Common myeloid progenitor, CD34-positive (primary cell): ENCODE results near the gene ASXL2.
A peak's percentile ranks its signal among the peaks of the same experiment; 100 is the strongest.

Experiments used
- CTCF ChIA-PET: fragments of 350-600 bp; sonication (Branson Sonifier 250); formaldehyde crosslinking; loops from one replicate; lab custom pipeline; 2021; ENCODE audit warnings: antibody characterized with exemption; lab: Charles Lee
- POLR2A ChIA-PET: fragments of 350-600 bp; sonication (Branson Sonifier 250); formaldehyde crosslinking; loops from one replicate; lab custom pipeline; 2021; ENCODE audit warnings: antibody characterized with exemption; lab: Charles Lee
- DNase-seq, 3 donors: peaks; one replicate each; pipeline versions ENCODE4 v3.0.0 to v3.0.0-alpha.2; 2013
- H3K27ac ChIP-seq, 2 experiments: 1 replicate in 1 of 2; 2 replicates in 1 of 2; pipeline ENCODE4 v1.7.0; 2013; ENCODE audit warnings: inconsistent platforms in 2 of 2, low read length in 2 of 2, mild to moderate bottlenecking in 2 of 2, low read depth in 1 of 2, moderate library complexity in 1 of 2; ENCODE audit not compliant: severe bottlenecking in 2 of 2, insufficient read depth in 1 of 2, poor library complexity in 1 of 2
- H3K27me3 ChIP-seq, 5 experiments: replicated peaks in 2 of 5; 1 replicate in 3 of 5; 2 replicates in 2 of 5; pipeline versions ENCODE4 v1.6.1 to v1.7.0; 2013; ENCODE audit warnings: low read length in 4 of 5, mild to moderate bottlenecking in 2 of 5, moderate library complexity in 2 of 5, inconsistent platforms in 1 of 5; ENCODE audit not compliant: insufficient read depth in 5 of 5, control insufficient read depth in 4 of 5
- H3K36me3 ChIP-seq, 4 experiments: 1 replicate in 2 of 4; 2 replicates in 2 of 4; pipeline versions ENCODE4 v1.6.1 to v1.7.0; 2013; ENCODE audit warnings: low read length in 3 of 4, control low read depth in 1 of 4, mild to moderate bottlenecking in 1 of 4; ENCODE audit not compliant: control insufficient read depth in 4 of 4, insufficient read depth in 4 of 4
- H3K4me1 ChIP-seq, 4 experiments: 1 replicate in 3 of 4; 2 replicates in 1 of 4; pipeline versions ENCODE4 v1.6.1 to v1.7.1; 2013; ENCODE audit warnings: low read length in 3 of 4, mild to moderate bottlenecking in 3 of 4, control low read depth in 1 of 4, inconsistent platforms in 1 of 4, moderate library complexity in 1 of 4; ENCODE audit not compliant: control insufficient read depth in 4 of 4, insufficient read depth in 4 of 4; ENCODE audit errors: control extremely low read depth in 1 of 4
- H3K4me3 ChIP-seq, 7 experiments: 1 replicate in 4 of 7; 2 replicates in 3 of 7; pipeline versions ENCODE4 v1.5.1 to v1.7.0; 2013; ENCODE audit warnings: mild to moderate bottlenecking in 7 of 7, low read length in 6 of 7, moderate library complexity in 6 of 7, inconsistent platforms in 2 of 7, low read depth in 2 of 7, control low read depth in 1 of 7; ENCODE audit not compliant: insufficient read depth in 4 of 7, control insufficient read depth in 1 of 7; ENCODE audit errors: extremely low read depth in 1 of 7
- H3K9me3 ChIP-seq, 5 experiments: 1 replicate in 4 of 5; 2 replicates in 1 of 5; pipeline versions ENCODE4 v1.6.1 to v1.7.1; 2013; ENCODE audit warnings: low read length in 4 of 5, mild to moderate bottlenecking in 2 of 5, inconsistent platforms in 1 of 5, low read depth in 1 of 5, moderate library complexity in 1 of 5; ENCODE audit not compliant: control insufficient read depth in 4 of 5, insufficient read depth in 2 of 5; ENCODE audit errors: control extremely low read depth in 1 of 5
- WGBS: methylation state at CpG from one replicate; pipeline ENCODE4 v1.1.5; 2013; ENCODE audit not compliant: insufficient coverage; 5-methylcytosine and 5-hydroxymethylcytosine counted together

The ASXL2 gene

GRCh38 chr2:25724756-25725155 is 153.5 kb downstream of the ASXL2 start:
- Histone ChIP-seq H3K27me3 (no peaks in the 10 kb centered on the region), H3K4me3 (no peak overlapping the region), H3K9me3 (no peaks in the 10 kb centered on the region), H3K36me3 (no peaks in the 10 kb centered on the region), H3K4me1 (no peaks in the 10 kb centered on the region), H3K27ac (no peak overlapping the region)
- 97% methylated on average over 6 of the region's 6 CpGs for WGBS
- POLR2A ChIA-PET, result no interaction called here
- CTCF ChIA-PET, result no interaction called here
- no peak for DNase-seq

- no peak for DNase-seq
- H3K36me3 ChIP-seq, result no peaks in the 10 kb centered on the region
- H3K4me3 ChIP-seq, result no peak overlapping the region
Observed at GRCh38 chr2:25722224-25722623, 156.1 kb downstream of the ASXL2 start.

GRCh38 chr2:25720575-25720974 is 157.7 kb downstream of the ASXL2 start:
- 86% methylated on average over 1 of the region's 1 CpG for WGBS
- Histone ChIP-seq H3K27ac (no peak overlapping the region), H3K4me3 (no peak overlapping the region), H3K27me3 (no peaks in the 10 kb centered on the region), H3K36me3 (no peaks in the 10 kb centered on the region), H3K9me3 (no peaks in the 10 kb centered on the region), H3K4me1 (no peaks in the 10 kb centered on the region)
- no peak for DNase-seq
- CTCF ChIA-PET, result interaction anchor here (1.3 kb wide), 1 partner anchor 206 kb away, joined by 3 read pairs; no protein-coding TSS in a partner anchor
- POLR2A ChIA-PET, result no interaction called here

More at GRCh38 chr2:25722224-25722623, 156.1 kb downstream of the ASXL2 start:
- no peaks in the 10 kb centered on the region for H3K4me1 ChIP-seq
- CTCF ChIA-PET, result no interaction called here
- H3K27ac ChIP-seq, result no peak overlapping the region
- 100% methylated on average over 1 of the region's 3 CpGs for WGBS
- H3K27me3 ChIP-seq, result no peaks in the 10 kb centered on the region
- H3K9me3 ChIP-seq, result no peaks in the 10 kb centered on the region
- POLR2A ChIA-PET, result no interaction called here

GRCh38 chr2:25714740-25715139 is 163.5 kb downstream of the ASXL2 start:
- no peaks in the 10 kb centered on the region for H3K36me3 ChIP-seq
- H3K27me3 ChIP-seq, result no peaks in the 10 kb centered on the region
- POLR2A ChIA-PET, result interaction anchor here (0.7 kb wide), 1 partner anchor 50 kb away, joined by 3 read pairs; no protein-coding TSS in a partner anchor
- 78% methylated on average over 1 of the region's 1 CpG for WGBS
- DNase-seq, result no peak
- CTCF ChIA-PET, result interaction anchor here (0.6 to 2.0 kb wide), 6 partner anchors 14 to 111 kb away, joined by 3 to 7 read pairs (median 3); no protein-coding TSS in a partner anchor
- no peak overlapping the region for H3K27ac ChIP-seq
- no peaks in the 10 kb centered on the region for H3K9me3 ChIP-seq
- peaks cover 0 to 10% (median 7%) of the 10 kb centered on the region in 4 experiments for H3K4me1 ChIP-seq
- H3K4me3 ChIP-seq, result no peak overlapping the region

GRCh38 chr2:25712455-25712854 is 165.8 kb downstream of the ASXL2 start:
- ChIA-PET CTCF (interaction anchor here (3.3 kb wide), 1 partner anchor 12 kb away, joined by 19 read pairs; no protein-coding TSS in a partner anchor), POLR2A (no interaction called here)
- H3K36me3 ChIP-seq, result no peaks in the 10 kb centered on the region
- H3K4me1 ChIP-seq, result peaks cover 0 to 10% (median 7%) of the 10 kb centered on the region in 4 experiments
- WGBS, result no CpG with 5 or more reads among the region's 5 CpGs
- no peaks in the 10 kb centered on the region for H3K9me3 ChIP-seq
- peaks cover 0 to 2% (median 0%) of the 10 kb centered on the region in 5 experiments for H3K27me3 ChIP-seq
- H3K4me3 ChIP-seq, result peak overlapping the region in 3 of 7 experiments; percentile 43 to 73 (median 68)
- peak in 1 of 3 donors; percentile 23 for DNase-seq
- no peak overlapping the region for H3K27ac ChIP-seq

GRCh38 chr2:25711675-25712354 is 166.5 kb downstream of the ASXL2 start:
- Histone ChIP-seq H3K27me3 (peaks cover 0 to 2% (median 0%) of the 10 kb centered on the region in 5 experiments), H3K9me3 (no peaks in the 10 kb centered on the region), H3K27ac (no peak overlapping the region), H3K4me3 (peak overlapping the region in 6 of 7 experiments; percentile 43 to 73 (median 60)), H3K4me1 (peaks cover 0 to 10% (median 7%) of the 10 kb centered on the region in 4 experiments), H3K36me3 (no peaks in the 10 kb centered on the region)
- WGBS, result 0% methylated on average over 7 of the region's 12 CpGs
- POLR2A ChIA-PET, result no interaction called here
- DNase-seq, result peak in 2 of 3 donors; percentile 33 to 45
- CTCF ChIA-PET, result interaction anchor here (3.3 kb wide), 1 partner anchor 12 kb away, joined by 19 read pairs; no protein-coding TSS in a partner anchor

- POLR2A ChIA-PET, result no interaction called here
- H3K4me1 ChIP-seq, result peaks cover 0 to 10% (median 7%) of the 10 kb centered on the region in 4 experiments
- WGBS, result no CpG with 5 or more reads among the region's 3 CpGs
- no peak overlapping the region for H3K4me3 ChIP-seq
- CTCF ChIA-PET, result interaction anchor here (3.3 kb wide), 1 partner anchor 11 kb away, joined by 19 read pairs; no protein-coding TSS in a partner anchor
- no peaks in the 10 kb centered on the region for H3K9me3 ChIP-seq
- H3K36me3 ChIP-seq, result no peaks in the 10 kb centered on the region
- H3K27me3 ChIP-seq, result peaks cover 0 to 2% (median 0%) of the 10 kb centered on the region in 5 experiments
- H3K27ac ChIP-seq, result no peak overlapping the region
- no peak for DNase-seq
Observed at GRCh38 chr2:25710750-25711149, 167.5 kb downstream of the ASXL2 start.
